GM23338 (cell line): ENCODE measurements around the gene NHS. TPM values are rescaled to one million over a fixed set of nuclear protein-coding genes. Genes with fewer than 3 reads are reported as not detected.

ENCODE experiments used
- CTCF ChIP-seq, 2 experiments: fragments of 200-600 bp in 1 of 2; sonication (generic) in 1 of 2; conservative IDR thresholded peaks; 2 replicates each; pipeline versions ENCODE4 v1.5.1 to v1.6.1; 2016 to 2017; ENCODE audit warnings: antibody characterized with exemption in 2 of 2, low read depth in 2 of 2, mild to moderate bottlenecking in 2 of 2, moderate library complexity in 1 of 2
- JUNB ChIP-seq: IDR thresholded peaks from one replicate; pipeline ENCODE4 v1.6.1; 2016; ENCODE audit warnings: antibody characterized with exemption; ENCODE audit not compliant: unreplicated experiment
- NANOG ChIP-seq: IDR thresholded peaks from 2 replicates; pipeline ENCODE4 v1.6.1; 2016; ENCODE audit warnings: antibody characterized with exemption, borderline replicate concordance
- POLR2AphosphoS5 ChIP-seq: IDR thresholded peaks from 2 replicates; pipeline ENCODE4 v1.6.1; 2016; ENCODE audit warnings: antibody characterized with exemption, low read depth
- STAT1 ChIP-seq: IDR thresholded peaks from one replicate; pipeline ENCODE4 v1.6.1; 2016; ENCODE audit warnings: antibody characterized with exemption; ENCODE audit not compliant: unreplicated experiment
- ZNF114 ChIP-seq: fragments of 250-450 bp; sonication (Bioruptor Pico); IDR thresholded peaks from 2 replicates; pipeline ENCODE4 v1.5.0; 2020; ENCODE audit warnings: mild to moderate bottlenecking, moderate library complexity
- ZNF331 ChIP-seq: fragments of 250-450 bp; sonication (Bioruptor Pico); IDR thresholded peaks from 2 replicates; pipeline ENCODE4 v1.5.0; 2020; ENCODE audit warnings: low read depth, mild to moderate bottlenecking, moderate library complexity
- polyA plus RNA-seq: library from polyadenylated mRNA; unstranded; fragments of >200 nt; fragmentation: Nextera tagmentation; extraction: Ambion mirVana; gene quantifications from 2 replicates; pipeline ENCODE4 v1.2.1, GENCODE V29; 2016
- total RNA-seq: library from RNA; depleted of rRNA; stranded (reverse); fragments of >200 nt; shearing (Covaris generic); gene quantifications from 2 replicates; pipeline ENCODE4 v1.2.3, GENCODE V29; 2014
- TF ChIP-seq, protein P1 (sequence below): fragments of 250-450 bp; sonication (Bioruptor Pico); IDR thresholded peaks from 2 replicates; pipeline ENCODE4 v1.5.0; 2020; ENCODE audit warnings: mild to moderate bottlenecking, moderate library complexity
- TF ChIP-seq, protein P2 (sequence below): IDR thresholded peaks from 2 replicates; pipeline ENCODE4 v1.6.1; 2016; ENCODE audit warnings: antibody characterized with exemption

Gene NHS
- total and polyA plus RNA-seq, 2 experiments from 2014 or later: 1.8 to 8.2 TPM

DNA sequence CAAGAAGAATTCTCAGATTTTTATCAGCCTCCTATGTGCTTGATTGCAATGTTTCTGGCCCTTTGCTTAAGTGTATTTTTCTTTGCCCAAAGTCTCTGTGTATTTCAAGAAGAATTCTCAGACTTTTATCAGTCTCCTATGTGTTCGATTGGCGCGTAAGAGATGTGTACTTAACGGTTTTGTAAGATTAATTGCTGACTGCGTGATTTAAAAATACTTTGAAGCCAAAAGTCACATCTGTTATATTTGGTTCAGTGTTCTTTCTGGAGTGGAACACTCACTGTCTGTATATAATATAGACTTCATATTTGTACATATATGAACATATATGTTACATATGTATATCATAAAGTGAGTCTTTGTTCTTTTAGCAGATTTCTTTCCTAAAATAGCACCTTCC lies 373.7 kb downstream of the NHS start (continued):
- TF ChIP-seq, protein P1, sequence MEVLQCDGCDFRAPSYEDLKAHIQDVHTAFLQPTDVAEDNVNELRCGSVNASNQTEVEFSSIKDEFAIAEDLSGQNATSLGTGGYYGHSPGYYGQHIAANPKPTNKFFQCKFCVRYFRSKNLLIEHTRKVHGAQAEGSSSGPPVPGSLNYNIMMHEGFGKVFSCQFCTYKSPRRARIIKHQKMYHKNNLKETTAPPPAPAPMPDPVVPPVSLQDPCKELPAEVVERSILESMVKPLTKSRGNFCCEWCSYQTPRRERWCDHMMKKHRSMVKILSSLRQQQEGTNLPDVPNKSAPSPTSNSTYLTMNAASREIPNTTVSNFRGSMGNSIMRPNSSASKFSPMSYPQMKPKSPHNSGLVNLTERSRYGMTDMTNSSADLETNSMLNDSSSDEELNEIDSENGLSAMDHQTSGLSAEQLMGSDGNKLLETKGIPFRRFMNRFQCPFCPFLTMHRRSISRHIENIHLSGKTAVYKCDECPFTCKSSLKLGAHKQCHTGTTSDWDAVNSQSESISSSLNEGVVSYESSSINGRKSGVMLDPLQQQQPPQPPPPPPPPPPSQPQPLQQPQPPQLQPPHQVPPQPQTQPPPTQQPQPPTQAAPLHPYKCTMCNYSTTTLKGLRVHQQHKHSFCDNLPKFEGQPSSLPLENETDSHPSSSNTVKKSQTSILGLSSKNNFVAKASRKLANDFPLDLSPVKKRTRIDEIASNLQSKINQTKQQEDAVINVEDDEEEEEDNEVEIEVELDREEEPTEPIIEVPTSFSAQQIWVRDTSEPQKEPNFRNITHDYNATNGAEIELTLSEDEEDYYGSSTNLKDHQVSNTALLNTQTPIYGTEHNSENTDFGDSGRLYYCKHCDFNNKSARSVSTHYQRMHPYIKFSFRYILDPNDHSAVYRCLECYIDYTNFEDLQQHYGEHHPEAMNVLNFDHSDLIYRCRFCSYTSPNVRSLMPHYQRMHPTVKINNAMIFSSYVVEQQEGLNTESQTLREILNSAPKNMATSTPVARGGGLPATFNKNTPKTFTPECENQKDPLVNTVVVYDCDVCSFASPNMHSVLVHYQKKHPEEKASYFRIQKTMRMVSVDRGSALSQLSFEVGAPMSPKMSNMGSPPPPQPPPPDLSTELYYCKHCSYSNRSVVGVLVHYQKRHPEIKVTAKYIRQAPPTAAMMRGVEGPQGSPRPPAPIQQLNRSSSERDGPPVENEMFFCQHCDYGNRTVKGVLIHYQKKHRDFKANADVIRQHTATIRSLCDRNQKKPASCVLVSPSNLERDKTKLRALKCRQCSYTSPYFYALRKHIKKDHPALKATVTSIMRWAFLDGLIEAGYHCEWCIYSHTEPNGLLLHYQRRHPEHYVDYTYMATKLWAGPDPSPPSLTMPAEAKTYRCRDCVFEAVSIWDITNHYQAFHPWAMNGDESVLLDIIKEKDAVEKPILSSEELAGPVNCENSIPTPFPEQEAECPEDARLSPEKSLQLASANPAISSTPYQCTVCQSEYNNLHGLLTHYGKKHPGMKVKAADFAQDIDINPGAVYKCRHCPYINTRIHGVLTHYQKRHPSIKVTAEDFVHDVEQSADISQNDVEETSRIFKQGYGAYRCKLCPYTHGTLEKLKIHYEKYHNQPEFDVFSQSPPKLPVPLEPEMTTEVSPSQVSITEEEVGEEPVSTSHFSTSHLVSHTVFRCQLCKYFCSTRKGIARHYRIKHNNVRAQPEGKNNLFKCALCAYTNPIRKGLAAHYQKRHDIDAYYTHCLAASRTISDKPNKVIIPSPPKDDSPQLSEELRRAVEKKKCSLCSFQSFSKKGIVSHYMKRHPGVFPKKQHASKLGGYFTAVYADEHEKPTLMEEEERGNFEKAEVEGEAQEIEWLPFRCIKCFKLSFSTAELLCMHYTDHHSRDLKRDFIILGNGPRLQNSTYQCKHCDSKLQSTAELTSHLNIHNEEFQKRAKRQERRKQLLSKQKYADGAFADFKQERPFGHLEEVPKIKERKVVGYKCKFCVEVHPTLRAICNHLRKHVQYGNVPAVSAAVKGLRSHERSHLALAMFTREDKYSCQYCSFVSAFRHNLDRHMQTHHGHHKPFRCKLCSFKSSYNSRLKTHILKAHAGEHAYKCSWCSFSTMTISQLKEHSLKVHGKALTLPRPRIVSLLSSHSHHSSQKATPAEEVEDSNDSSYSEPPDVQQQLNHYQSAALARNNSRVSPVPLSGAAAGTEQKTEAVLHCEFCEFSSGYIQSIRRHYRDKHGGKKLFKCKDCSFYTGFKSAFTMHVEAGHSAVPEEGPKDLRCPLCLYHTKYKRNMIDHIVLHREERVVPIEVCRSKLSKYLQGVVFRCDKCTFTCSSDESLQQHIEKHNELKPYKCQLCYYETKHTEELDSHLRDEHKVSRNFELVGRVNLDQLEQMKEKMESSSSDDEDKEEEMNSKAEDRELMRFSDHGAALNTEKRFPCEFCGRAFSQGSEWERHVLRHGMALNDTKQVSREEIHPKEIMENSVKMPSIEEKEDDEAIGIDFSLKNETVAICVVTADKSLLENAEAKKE: no peak
- TF ChIP-seq ZNF331 (CRISPR knock-in tag) (no peak), ZNF114 (CRISPR knock-in tag) (no peak), CTCF (conservative IDR thresholded peaks at IDR 0.05; ENCODE audit: low read depth in 2 of 2) (no peak), STAT1 (no peak), JUNB (no peak), POLR2AphosphoS5 (no peak), NANOG (no peak)
- TF ChIP-seq, protein P2, sequence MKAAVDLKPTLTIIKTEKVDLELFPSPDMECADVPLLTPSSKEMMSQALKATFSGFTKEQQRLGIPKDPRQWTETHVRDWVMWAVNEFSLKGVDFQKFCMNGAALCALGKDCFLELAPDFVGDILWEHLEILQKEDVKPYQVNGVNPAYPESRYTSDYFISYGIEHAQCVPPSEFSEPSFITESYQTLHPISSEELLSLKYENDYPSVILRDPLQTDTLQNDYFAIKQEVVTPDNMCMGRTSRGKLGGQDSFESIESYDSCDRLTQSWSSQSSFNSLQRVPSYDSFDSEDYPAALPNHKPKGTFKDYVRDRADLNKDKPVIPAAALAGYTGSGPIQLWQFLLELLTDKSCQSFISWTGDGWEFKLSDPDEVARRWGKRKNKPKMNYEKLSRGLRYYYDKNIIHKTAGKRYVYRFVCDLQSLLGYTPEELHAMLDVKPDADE: no peak
